Measurements from ENCODE around the gene CENPV. TPM values are rescaled to one million over a fixed set of nuclear protein-coding genes. Genes with fewer than 3 reads are reported as not detected.
"Not testable (repeated sequence)": the region's sequence is repeated elsewhere in the genome, so short reads cannot be mapped to it uniquely, and the experiment has no call there.

CENPV gene
- total RNA-seq (10 to 100 TPM in 2 of 7 donors, 1 to 10 TPM in 5; 5.1 to 15.2 (median 9.5) TPM), polyA plus RNA-seq (10 to 100 TPM; 18.7 to 24.5 (median 19.5) TPM)
- long read RNA-seq, donor 1, partial matches to known transcripts, result 908 of 1,024 reads
- long read RNA-seq, donor 1, other reads (novel, unspliced or antisense), result 116 of 1,024 reads
- long read RNA-seq, donor 2, partial matches to known transcripts, result 2,238 of 2,350 reads
- long read RNA-seq, donor 2, other reads (novel, unspliced or antisense), result 109 of 2,350 reads

DNA sequence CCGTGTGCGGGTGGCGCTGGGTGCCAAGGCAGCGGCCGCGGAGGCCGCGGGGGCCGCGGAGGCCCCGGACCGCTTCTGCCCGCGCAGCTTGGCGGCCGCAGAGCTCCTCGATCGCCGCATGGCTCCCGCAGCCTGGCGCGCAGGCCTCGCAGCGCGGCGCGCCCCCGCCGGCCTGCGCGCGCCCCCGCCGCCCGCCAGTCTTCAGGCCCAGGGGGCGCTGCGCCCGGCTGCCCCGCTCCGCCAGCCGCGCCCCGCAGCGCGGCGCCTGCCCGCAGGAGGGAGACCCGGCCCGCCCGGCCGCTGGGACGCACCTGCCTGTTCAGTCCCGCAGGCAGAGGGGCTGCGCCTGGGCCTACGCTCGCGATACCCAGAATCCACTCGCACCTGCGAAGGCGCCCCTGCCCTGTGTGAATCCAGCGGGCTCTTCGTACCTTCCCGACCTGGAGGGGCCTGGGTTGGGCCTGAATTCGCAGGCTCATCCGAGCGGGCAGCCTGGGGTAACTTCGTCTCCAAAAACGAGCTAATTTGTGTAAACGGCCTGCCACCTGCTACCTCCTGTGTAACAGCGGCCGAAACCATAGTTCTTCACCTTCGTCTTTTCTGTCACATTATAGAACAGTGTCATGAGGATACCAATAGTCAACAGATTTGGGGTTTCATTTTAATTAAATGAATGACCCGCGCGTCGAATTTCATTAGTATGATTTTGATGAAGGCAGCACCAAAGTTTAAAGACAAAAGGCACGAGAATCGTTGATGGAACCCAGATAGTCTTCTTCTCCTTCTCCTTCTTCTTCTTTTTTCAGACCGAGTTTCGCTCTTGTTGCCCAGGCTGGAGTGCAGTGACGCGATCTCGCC lies at the start of gene CENPV:
Gene CENPV (minus strand): TSS at position 153 of the 858 bp plus-strand sequence. CDS start 33 bp downstream, at position 120.
- intact Hi-C loops (cut with DNase I; ENCODE audit: low total_unique reads), result loop anchor here (10.0 kb wide), 1 partner anchor 241 kb away; no protein-coding TSS in a partner anchor
- peaks cover 0 to 11% (median 7%) of the 10 kb centered on the region in 6 donors for H3K36me3 ChIP-seq
- H3K27ac ChIP-seq, result peak within 1 kb of the TSS in 5 of 8 donors; percentile 20 to 70 (median 53)
- TF ChIP-seq POLR2AphosphoS5 (IDR thresholded peaks at IDR 0.05) (peak in 1 of 3 donors; percentile 28), POLR2A (IDR thresholded peaks at IDR 0.05) (no peak)
- TF ChIP-seq, protein P1, sequence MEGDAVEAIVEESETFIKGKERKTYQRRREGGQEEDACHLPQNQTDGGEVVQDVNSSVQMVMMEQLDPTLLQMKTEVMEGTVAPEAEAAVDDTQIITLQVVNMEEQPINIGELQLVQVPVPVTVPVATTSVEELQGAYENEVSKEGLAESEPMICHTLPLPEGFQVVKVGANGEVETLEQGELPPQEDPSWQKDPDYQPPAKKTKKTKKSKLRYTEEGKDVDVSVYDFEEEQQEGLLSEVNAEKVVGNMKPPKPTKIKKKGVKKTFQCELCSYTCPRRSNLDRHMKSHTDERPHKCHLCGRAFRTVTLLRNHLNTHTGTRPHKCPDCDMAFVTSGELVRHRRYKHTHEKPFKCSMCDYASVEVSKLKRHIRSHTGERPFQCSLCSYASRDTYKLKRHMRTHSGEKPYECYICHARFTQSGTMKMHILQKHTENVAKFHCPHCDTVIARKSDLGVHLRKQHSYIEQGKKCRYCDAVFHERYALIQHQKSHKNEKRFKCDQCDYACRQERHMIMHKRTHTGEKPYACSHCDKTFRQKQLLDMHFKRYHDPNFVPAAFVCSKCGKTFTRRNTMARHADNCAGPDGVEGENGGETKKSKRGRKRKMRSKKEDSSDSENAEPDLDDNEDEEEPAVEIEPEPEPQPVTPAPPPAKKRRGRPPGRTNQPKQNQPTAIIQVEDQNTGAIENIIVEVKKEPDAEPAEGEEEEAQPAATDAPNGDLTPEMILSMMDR (IDR thresholded peaks at IDR 0.05 in 8 of 11, conservative IDR thresholded peaks at IDR 0.05 in 3 of 11), result peak in 2 of 11 experiments; percentile 27 to 30
- peak within 1 kb of the TSS; percentile 62 to 76 (median 70) for H3K4me3 ChIP-seq
- DNase-seq, result peak; percentile 89
- H3K4me1 ChIP-seq, result peaks cover 0 to 26% (median 17%) of the 10 kb centered on the region in 6 donors
- H3K27me3 ChIP-seq (replicated peaks in 1 of 7), result peaks cover 0 to 15% (median 0%) of the 10 kb centered on the region in 7 donors
- 14 to 61% (median 35%) methylated on average over 20 to 83 of the region's 83 CpGs for WGBS, 5 donors
- no peaks in the 10 kb centered on the region for H3K9me3 ChIP-seq

DNA sequence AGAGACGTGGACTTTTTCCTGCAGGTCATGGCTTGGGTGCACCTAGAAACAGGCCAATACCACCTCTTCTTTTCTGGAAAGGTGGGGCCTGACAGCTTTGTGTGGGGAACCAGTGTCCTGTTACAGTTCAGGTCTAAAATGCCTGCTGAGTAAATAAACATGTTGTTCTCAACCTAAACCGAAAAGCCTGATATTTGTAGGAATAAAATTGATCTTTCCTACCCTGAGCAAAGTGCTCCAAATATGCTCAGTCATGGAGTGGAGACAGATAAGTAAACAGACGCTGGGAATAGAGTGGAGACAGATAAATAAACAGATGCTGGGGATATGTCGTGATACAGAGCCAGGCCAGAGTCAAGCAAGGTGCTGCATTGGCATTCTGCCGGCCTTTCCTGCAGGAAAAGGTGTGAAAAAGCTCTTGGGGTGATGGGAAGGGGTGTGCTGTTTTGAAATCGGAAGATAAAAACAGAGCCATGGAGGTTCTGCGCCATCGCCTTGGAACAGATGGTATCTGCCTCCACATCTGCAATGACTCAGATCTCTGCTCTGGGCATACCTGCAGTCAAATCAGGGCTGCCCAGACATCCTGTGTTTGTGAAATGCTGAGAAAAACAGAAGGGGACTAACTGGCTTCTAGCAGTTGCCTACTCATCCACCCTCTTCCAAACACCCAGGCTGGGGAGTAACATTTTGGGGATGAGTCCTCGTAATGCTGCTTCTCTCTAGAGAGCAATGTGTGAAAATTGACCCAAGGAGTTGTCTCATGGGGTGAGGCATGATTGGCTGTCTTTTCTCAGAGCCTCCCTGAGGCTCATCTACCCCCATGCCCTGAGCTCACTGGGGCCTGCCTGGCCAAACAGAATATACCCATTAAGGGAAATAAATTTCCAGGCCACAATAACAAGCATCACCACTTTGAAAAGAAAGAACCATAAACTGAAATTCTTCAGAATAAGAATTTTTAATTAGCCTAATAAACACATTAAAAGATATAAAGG lies 45.3 kb upstream of the CENPV start:
- TF ChIP-seq POLR2AphosphoS5 (IDR thresholded peaks at IDR 0.05) (no peak), POLR2A (IDR thresholded peaks at IDR 0.05) (no peak)
- TF ChIP-seq, protein P1 (IDR thresholded peaks at IDR 0.05 in 8 of 11, conservative IDR thresholded peaks at IDR 0.05 in 3 of 11), result no peak
- intact Hi-C loops (cut with DNase I; ENCODE audit: low total_unique reads), result no loop called here
- peak; percentile 18 for DNase-seq
- H3K27me3 ChIP-seq (replicated peaks in 1 of 7), result no peaks in the 10 kb centered on the region
- peak overlapping the region in 1 of 8 donors; percentile 35 for H3K27ac ChIP-seq
- H3K4me3 ChIP-seq, result no peak overlapping the region
- no peaks in the 10 kb centered on the region for H3K9me3 ChIP-seq
- H3K36me3 ChIP-seq, result no peaks in the 10 kb centered on the region
- 36 to 44% (median 39%) methylated on average over 8 to 9 of the region's 9 CpGs for WGBS, 5 donors
- no peaks in the 10 kb centered on the region for H3K4me1 ChIP-seq

DNA sequence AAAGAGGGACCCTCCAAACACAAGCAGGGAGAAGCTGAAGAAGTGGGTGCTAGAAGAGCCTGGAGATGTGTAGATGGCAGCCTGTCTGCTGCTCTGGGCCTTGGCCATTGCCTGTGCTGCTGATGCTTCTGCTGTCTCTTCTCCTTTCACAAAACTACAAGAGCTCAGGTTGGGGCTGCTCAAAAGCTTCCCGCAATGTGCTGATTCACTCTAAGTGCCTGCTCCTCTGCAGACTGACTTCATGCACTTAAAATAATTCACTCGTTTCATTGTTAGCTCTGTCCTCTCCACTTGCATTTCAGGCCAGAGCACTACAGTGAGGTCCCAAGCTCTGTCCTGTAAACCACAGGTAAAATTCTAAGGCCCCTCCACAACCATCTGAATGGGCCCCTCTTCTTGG lies 43.4 kb upstream of the CENPV start:
- 41 to 69% (median 65%) methylated on average over 2 of the region's 2 CpGs for WGBS, 5 donors
- H3K36me3 ChIP-seq; H3K27me3 ChIP-seq (replicated peaks in 1 of 7); H3K27ac ChIP-seq; H3K4me1 ChIP-seq; intact Hi-C loops (cut with DNase I; ENCODE audit: low total_unique reads); H3K9me3 ChIP-seq; H3K4me3 ChIP-seq: not testable (repeated sequence)
- peak; percentile 2 for DNase-seq

DNA sequence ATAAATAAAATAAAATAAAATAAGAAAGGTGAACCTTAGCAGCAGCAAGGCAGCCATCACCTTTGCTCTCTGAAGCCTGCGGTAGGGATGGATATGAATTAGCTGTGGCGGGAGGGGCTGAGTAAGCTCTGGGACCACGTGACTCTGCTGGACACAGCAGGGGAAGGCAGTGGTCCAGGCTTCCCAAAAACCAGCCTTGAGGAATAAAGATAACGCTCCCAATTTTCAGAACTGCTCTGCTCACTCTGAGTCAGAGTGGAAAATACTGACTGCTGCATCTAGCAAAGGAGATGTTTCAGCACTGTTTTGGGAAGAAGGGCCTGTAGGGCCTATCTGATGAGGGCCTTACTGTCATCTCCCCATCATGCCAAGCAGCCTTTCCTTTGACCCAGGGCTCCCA lies 42.6 kb upstream of the CENPV start:
- H3K27ac ChIP-seq; intact Hi-C loops (cut with DNase I; ENCODE audit: low total_unique reads); H3K4me3 ChIP-seq; H3K36me3 ChIP-seq; H3K4me1 ChIP-seq; H3K27me3 ChIP-seq (replicated peaks in 1 of 7); H3K9me3 ChIP-seq: not testable (repeated sequence)
- peak; percentile 12 for DNase-seq
- 84 to 90% (median 88%) methylated on average over 4 of the region's 4 CpGs for WGBS, 5 donors

DNA sequence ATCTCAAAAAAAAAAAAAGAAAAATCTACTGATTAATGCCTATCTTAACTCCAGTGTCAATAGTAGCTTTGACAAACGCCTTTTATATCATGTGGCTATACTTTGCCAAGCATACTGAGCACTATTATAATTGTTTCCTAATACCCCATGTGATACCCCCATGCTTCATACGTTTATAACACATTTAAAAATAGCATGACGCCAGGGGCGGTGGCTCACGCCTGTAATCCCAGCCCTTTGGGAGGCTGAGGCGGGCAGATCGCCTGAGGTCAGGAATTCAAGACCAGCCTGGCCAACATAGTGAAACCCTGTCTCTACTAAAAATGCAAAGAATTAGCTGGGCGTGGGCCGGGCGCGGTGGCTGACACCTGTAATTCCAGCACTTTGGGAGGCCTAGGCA lies 39.2 kb upstream of the CENPV start:
- intact Hi-C loops (cut with DNase I; ENCODE audit: low total_unique reads); H3K4me3 ChIP-seq; H3K27ac ChIP-seq; H3K4me1 ChIP-seq; H3K9me3 ChIP-seq; H3K27me3 ChIP-seq (replicated peaks in 1 of 7); H3K36me3 ChIP-seq: not testable (repeated sequence)
- WGBS, 5 donors, result 92 to 96% (median 94%) methylated on average over 11 of the region's 11 CpGs
- peak; percentile 21 for DNase-seq
